ENCODE results near the gene MSH3.

The MSH3 gene

GRCh38 chr5:80920333-80920732 is 265.9 kb downstream of the MSH3 start:
- DNase-seq = no peak

- DNase-seq = no peak
These were observed 266.6 kb downstream of the MSH3 start for GRCh38 chr5:80921026-80921425.

GRCh38 chr5:80925931-80926330 is 271.5 kb downstream of the MSH3 start:
- no peak for DNase-seq

Data from NCI-H524 treated with DMSO at 0.1 percent for 48 hours (cell line).